Measurements from ENCODE around the gene SMARCB1.
A peak's percentile ranks its signal among the peaks of the same experiment; 100 is the strongest.

The SMARCB1 gene

DNA sequence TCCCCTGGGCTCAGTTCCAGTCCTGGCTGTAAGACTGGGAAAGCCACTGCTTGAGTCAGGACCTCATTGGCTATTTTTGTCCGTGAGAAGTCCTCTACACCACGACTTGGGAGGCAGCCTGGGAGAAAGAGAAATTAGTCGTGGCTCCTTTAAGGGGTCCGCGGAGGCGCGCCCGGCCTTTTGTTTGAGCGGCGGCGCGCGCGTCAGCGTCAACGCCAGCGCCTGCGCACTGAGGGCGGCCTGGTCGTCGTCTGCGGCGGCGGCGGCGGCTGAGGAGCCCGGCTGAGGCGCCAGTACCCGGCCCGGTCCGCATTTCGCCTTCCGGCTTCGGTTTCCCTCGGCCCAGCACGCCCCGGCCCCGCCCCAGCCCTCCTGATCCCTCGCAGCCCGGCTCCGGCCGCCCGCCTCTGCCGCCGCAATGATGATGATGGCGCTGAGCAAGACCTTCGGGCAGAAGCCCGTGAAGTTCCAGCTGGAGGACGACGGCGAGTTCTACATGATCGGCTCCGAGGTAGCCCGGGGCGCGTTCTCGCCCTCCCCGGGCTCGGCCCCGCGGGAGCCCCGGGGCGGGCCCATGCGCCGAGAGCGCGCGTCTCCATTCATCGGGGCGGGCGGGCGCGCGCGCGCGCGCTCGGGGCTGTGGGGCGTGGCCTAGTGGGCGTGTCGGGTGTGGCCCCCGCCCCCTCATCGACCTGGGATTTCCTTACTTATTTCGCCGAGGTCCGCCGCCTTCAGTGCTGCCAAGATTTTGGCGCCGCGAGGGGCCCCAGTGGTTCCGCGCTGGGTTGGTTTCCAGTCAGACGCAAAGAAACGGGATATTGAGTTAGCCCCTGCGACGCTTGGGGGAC lies at the start of gene SMARCB1:
SMARCB1 (plus strand) TSS at position 215 of the 848 bp plus-strand sequence; CDS start at position 419, 204 bp downstream.
- DNase-seq (ENCODE audit: low read depth in 2 of 2), result peak; percentile 74 to 76

DNA sequence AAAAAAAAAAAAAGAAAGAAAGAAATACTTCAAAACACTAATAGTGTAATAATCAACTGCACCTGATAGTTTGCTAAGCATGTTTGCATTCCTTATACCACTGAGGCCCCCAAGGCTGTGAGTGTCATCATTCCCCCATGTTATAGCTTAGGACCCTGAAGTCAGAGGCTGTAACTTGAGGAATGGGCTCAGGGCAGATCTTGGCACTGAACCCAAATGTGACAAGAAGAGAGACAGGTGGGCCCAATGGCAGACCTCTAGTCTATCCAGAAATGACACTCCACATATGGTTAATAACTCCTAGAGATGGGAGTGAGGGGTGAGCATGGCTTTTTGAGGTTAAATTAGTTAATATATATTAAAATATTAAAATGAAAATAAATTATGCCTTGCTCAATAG lies 49.1 kb upstream of the SMARCB1 start:
- DNase-seq (ENCODE audit: low read depth in 2 of 2), result no peak

DNA sequence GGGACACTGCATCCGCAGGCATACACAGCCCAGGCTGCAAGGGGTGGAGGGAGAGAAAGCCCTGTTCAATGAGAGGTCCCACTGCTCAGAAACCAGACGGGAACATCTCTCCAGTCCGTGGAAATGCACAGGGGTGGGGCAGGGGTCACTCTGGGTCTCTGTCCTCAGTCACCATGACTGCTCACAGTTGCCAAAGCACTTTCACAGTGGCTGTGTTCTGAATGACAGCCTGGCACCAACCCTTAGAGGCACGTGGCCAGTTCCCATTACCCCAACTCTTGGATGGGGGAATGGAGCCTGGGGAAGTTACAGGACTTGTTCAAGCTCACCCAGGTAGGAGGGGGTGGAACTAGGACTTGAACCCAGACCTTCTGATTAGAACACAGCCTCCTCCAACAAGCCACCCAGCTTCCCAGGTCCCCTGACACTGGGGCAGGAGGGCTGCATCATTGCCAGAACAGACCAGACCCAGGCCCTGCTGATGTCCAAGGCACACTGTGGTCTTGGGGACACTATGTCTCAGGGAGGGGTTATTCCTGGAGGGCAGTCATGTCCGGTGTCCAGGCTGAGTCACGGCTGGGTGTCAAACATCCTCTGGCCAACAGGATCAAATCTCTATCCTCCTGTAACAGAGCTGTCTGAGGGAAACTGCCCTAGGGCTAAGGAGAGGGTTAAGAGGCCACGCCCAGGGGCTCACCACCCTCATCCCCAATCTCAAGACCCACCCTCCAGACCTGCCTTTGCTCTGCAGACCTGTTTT lies 44.1 kb upstream of the SMARCB1 start:
- no peak for DNase-seq (ENCODE audit: low read depth in 2 of 2)

DNA sequence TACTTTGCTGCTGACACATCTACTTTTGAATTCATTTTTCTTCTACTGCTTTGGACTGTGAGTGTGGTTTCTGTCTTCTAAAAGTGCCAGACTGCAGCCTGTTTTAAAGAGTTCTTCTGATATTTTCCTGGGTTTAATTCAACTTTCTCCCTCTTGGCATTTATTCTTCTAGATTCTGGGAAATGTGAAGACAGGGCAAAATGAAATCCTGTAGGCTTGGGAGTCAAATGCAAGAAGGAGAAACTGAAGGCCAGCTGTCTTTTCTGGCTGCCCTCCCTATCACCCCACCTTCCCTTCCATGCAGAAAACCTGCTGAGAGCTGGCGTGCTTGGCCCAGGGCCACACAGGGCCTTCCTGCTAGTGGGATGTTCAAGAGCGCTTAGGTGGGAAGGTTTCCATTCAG lies 43.5 kb upstream of the SMARCB1 start:
- DNase-seq (ENCODE audit: low read depth in 2 of 2), result no peak

DNA sequence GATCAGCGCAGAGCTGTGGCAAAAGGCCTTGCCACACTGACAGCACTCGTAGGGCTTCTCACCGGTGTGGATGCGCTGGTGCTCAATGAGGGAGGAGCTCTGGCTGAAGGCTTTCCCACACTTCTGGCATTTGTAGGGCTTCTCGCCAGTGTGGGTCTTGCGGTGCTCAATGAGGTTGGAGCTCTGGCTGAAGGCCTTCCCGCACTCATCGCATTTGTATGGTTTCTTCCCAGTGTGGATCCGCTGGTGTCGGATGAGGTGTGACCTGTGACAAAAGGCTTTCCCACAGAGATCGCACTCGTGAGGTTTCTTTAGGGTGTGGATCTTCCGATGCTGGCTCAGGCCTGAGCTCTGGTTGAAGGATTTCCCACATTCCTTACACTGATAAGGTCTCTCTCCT lies 42.8 kb upstream of the SMARCB1 start:
- DNase-seq (ENCODE audit: low read depth in 2 of 2), result no peak

DNA sequence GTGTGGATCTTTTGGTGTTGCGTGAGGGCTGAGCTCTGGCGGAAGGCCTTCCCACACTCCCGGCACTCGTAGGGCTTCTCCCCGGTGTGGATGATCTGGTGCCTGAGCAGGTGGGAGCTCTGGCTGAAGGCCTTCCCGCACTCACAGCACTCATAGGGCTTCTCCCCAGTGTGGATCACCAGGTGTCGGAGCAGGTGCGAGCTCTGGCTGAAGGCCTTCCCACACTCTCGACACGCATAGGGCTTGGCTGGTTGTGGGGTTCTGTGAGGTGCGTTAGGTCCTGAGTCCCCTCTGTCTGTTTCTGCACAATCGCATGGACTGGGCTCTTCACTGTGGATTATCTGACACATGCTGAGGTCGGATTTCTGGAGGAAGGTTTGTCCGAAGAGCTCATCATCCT lies 42.3 kb upstream of the SMARCB1 start:
- DNase-seq (ENCODE audit: low read depth in 2 of 2), result no peak

DNA sequence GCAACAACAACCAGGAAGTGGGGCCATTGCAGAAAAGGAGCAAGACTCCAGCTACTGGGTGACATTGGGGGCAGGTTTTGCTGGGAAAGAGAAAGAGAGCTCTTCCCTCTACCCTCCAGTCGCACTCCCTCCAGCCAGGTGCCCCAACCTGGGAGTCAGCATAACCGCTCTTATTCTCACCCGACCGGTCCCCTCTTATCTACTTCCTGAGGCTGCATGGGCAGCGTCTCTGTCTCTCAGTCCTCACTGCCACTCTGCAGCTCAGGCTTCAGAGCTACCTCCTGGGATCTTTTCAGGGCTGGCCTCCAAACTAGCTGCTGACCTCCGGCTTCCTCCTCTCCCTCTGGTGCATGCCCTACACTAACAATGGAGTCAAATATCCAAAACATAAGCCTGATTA lies 41.0 kb upstream of the SMARCB1 start:
- no peak for DNase-seq (ENCODE audit: low read depth in 2 of 2)

DNA sequence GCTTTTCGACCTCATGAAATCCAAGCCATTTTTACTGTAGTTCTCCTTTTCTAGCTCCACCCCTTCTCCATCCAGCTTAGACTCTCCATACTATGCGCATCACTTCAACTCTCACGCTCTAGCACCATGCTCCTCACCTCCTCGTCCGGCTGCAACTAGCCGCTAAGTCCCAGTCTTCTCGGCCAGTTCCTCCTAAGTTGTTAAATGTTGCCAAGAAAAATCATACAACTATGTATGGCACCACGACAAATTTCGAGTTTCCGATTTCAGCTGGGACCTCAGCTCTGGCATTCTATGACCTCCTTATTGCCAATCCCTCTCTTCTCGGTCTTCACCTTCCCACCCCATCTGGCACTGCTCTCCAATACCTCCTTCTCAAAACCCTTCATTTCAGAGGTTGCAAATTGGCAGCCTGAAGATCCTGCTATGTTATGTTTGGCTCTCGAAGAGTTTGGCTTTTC lies 36.9 kb upstream of the SMARCB1 start:
- DNase-seq (ENCODE audit: low read depth in 2 of 2), result no peak

DNA sequence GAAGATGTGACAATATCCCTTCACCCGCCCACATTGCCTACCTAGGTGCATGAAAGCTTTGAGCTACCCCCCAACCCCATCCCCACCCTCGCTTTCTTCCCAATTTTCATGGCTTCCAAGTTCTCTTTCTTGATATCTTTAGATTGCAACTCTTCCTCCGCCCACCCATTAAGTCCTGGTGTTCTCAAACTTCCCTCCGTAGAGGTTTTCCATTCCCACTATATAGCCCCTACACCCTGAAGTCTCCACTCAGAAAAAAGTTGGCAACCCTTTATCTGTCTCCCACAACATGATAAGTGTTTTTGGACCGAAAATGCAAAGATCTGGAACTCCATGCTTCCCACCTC lies 36.4 kb upstream of the SMARCB1 start:
- no peak for DNase-seq (ENCODE audit: low read depth in 2 of 2)

DNA sequence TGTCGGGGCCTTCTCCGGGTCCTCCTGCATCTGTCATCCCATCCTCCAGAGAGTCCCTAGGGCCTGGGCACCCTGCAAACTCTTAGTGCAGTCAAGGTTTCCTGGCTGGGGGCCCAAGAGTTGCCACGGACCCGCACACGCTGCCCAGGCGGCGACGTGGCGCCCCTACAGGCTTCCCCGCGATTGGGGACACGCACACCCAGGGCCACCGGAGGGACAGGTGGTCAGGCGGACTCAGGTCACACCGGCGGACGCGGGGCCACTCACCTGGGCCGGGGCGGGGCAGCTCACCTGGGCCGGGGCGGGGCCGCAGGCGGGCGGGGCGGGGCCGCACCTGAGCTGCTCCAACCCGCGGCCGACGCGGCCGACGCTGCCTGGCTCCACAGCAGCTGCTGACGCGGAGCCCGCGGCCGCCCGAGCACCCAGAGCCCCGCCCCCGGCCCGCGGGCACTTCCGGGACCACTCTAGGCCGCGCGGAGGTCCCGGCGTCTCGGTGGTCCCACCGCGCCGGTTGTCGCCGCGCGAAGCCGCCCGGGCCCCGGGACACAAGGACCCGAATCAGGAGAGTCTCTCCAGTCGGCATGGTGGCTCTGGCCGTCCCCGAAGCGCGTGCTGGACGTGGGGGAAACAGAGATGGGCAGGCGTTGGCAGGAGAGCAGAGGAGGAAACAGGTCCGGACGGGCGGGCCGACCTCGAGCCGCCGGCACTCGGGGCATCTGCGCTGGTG lies 35.9 kb upstream of the SMARCB1 start, which contains the start of gene ZNF70:
ZNF70 (minus strand) TSS at position 399 of the 727 bp plus-strand sequence. CDS start 5,972 bp downstream, outside the sequence.
- DNase-seq (ENCODE audit: low read depth in 2 of 2), result peak; percentile 56 to 58

DNA sequence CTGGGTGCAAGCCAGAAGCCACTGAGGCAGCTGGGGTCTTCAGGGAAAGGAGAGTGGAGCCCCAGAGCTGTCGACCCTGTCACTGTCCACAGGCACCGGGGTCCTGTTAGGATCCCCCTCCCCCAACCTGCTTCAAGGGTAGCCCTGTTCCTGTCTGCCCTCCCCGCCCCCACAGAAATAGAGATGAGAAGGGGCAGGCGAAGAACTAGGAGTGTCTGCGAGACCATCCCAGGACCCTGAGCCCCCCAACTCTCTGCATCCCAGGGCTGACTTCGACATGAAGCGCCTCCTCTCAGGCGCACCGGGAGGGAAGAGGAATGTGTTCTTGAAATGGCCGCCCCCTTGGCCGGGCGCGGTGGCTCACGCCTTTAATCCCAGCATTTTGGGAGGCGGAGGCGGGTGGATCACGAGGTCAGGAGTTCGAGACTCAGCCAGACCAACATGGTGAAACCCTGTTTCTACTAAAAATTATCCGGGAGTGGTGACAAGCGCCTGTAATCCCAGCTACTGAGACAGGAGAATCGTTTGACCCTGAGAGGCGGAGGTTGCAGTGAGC lies 35.2 kb upstream of the SMARCB1 start:
- DNase-seq (ENCODE audit: low read depth in 2 of 2), result no peak

DNA sequence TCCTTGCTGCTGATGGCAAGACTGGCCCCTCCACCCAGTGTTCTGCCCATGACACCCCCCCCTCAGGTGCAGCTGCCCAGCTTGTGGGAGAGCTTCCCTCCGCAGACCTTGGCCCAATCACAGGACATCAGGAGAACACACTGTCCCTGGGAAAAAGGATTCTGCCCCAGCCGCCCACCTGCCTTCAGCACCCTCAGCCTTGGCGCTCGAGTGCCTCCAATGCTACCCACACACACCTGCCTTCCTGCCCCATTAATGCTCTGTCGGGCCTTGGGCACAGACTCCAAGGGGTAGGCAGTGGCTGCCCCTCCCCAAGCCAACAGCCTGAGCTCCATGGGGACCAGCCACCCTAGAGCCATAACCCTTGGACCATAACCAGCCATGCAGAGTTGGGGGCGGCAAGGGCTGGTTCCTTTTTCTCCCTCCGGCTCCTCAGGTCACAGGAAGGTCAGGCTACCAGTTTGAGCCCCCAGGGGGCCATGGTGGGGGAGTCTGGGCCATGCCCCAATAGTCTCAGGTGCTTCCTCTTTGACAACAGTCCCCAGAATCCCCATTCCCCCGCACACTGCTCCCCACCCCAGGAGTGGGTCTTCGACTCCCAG lies 34.6 kb upstream of the SMARCB1 start:
- no peak for DNase-seq (ENCODE audit: low read depth in 2 of 2)

DNA sequence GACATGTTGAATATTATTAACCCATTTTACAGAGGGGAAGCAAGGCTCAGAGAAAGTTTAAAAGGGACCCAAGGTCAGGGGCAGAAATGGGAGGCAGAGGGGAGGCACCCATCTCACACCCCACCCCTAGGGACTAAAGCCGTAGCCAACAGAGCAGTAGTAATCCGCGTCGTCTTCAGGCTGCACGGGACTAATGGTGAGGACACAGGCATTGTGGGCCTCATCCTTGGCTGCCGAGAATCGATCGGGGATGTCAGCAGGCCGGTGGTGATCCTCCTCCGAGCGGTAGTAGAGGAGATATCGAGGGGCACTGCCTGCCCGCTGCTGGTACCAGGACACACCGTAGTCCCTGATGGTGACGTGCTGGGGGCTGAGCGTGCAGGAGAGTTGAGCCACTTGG lies 34.0 kb upstream of the SMARCB1 start:
- DNase-seq (ENCODE audit: low read depth in 2 of 2), result no peak

DNA sequence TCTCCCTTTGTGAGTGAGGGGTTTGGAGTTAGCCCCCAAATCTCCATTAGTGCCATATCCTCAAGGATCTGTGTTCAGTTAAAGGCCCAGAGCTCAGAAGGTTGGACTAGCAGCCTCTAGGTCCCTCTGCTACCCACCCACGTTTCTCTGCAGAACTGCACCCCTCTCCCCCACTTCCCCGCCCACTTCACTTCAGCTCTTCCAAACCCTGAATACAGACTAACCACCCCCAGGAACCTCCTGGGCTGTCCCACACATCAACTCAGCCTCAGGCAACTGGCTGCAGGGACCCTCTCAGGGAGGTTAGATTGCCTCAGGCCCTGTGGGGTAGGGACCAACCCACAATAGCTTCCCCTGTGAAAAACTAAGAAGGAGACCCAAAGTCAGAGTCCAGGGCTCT lies 33.4 kb upstream of the SMARCB1 start:
- DNase-seq (ENCODE audit: low read depth in 2 of 2), result no peak

DNA sequence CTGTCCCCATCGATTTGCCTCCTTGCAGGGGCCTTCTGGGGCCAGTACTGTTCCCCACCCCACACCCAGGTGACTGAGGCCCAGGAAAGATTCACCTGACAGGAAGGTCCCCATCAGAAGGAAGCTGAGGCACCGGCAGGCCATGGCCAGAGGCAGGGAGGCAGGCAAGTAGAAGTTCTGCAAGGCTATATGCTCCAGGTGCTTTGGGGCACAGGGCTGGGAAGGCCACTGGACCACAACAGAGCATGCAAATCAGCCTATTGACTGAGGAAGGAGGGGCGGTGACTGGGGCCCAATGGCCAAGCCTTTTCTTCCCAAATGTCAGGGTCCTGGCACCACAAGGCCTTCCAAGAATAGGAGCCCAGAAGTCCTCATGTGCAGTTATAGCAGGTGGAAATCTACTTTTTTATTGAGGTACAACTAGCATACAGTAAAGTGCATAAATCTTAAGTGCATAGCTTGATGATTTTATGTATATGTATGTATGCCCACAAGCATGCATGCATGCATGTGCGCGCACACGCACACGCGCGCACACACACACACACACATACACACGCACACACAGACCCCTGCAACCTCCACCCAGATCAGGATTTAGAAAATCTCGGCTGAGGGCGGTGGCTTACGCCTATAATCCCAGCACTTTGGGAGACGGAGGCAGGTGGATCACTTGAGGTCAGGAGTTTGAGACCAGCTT lies 32.4 kb upstream of the SMARCB1 start, which contains the start of gene VPREB3:
VPREB3 (minus strand) TSS at position 206 of the 700 bp plus-strand sequence; CDS start at position 144, 62 bp downstream.
- no peak for DNase-seq (ENCODE audit: low read depth in 2 of 2)

DNA sequence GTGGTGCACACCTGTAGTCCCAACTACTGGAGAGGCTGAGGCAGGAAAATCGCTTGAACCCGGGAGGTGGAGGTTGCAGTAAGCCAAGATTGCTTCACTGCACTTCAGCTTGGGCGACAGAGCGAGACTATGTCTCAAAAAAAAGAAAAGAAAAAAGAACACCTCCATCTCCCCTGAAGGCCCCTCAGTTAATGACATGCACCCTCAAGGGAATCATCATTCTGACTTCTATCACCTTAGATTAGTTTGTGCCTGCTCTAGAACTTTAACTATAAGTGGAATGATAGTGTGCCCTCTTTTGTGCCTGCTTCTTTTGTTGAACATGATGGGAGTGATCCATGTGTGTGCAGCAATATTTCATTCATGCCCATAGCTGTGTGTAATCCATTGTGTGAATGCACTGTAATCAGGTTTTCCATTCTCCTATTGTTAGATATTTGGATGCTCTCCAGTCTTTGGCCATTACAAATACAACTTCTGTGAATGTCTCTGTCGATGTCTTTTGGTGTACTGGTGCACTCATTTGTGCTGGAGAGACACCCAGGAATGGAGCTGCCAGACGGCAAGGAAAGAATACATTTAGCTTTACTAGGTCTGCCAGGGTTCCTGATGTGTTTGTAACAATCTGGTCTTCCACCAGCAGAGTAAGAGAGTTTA lies 31.7 kb upstream of the SMARCB1 start:
- no peak for DNase-seq (ENCODE audit: low read depth in 2 of 2)

DNA sequence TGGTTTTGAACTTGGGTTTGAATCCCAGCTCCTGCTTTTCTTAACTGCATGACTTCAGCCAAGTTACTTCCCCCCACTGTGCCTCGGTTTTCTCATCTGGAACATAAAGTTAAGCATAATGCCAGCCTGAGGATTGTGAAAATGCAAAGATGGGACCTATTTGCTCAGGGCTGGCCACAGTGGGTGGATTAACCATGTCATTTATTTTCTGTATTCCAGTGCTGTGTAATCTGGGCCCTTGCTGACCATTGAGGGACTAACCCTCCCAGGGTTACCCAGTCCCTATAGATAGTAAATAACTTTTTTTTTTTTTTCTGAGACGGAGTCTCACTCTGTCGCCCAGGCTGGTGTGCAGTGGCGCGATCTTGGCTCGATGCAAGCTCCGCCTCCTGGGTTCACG lies 31.1 kb upstream of the SMARCB1 start:
- DNase-seq (ENCODE audit: low read depth in 2 of 2), result no peak

DNA sequence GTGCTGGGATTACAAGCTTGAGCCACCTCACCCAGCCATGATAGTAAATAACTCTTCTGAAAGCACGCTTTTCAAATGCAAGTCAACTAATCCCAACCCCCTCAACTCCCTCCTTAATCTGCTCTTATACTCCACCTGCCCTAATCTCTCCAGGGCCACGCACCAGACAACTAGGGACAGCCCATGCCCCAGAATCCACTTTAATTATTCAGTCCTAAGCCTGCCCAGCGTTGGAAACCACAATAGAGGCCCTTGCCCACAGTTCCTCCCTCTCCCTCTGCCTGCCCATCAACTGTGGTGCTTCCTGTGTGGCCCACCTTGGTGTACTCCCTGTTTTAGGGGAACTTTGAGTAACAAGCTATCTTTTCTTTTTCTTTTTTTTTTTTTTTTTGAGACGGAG lies 29.9 kb upstream of the SMARCB1 start:
- DNase-seq (ENCODE audit: low read depth in 2 of 2), result no peak

DNA sequence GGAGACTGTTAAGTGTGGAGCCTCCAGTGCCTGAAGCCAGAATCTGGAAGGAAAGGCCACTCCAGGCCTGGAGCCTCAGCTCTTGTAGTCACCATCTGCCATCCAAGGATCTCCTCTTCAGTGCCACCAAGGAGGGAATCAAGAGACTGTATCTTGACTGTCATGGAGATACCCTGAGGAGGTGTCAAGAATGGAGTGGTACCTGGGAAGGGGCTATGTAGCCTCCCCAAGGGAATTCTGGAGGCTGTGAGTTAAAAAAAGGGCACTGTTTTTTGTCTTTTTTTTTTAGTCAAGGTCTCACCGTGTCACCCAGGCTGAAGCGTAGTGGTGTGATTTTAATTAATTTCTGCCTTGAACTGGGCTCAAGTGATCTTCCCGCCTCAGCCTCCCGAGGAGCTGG lies 27.2 kb upstream of the SMARCB1 start:
- DNase-seq (ENCODE audit: low read depth in 2 of 2), result no peak

DNA sequence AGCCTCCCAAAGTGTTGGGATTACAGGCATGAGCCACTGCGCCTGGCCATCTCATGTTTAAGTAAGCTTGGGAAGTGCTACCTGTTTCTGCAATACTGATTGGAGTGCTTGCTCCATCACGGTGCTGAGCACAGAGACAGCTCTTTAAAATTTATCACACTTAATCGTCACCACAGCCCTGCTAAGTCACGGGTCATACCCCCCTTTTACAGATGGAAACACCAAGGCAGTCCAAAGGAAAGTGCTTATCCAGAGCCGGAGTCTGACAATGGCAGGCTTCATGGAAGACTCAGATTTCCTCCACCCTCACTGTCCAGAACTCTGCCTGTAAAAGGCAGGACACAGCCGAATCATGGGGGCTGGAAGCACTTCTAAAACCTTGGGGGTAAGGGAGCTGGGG lies 26.7 kb upstream of the SMARCB1 start:
- no peak for DNase-seq (ENCODE audit: low read depth in 2 of 2)

All from fibroblast of skin of left quadriceps (primary cell).